ENCODE measurements around the gene MAP7D1.

MAP7D1 gene

GRCh38 chr1:36168514-36168913 is 12.6 kb downstream of the MAP7D1 start:
- DNase-seq (ENCODE audit: insufficient read length, low spot score): no peak
- TF ChIP-seq, protein P1, sequence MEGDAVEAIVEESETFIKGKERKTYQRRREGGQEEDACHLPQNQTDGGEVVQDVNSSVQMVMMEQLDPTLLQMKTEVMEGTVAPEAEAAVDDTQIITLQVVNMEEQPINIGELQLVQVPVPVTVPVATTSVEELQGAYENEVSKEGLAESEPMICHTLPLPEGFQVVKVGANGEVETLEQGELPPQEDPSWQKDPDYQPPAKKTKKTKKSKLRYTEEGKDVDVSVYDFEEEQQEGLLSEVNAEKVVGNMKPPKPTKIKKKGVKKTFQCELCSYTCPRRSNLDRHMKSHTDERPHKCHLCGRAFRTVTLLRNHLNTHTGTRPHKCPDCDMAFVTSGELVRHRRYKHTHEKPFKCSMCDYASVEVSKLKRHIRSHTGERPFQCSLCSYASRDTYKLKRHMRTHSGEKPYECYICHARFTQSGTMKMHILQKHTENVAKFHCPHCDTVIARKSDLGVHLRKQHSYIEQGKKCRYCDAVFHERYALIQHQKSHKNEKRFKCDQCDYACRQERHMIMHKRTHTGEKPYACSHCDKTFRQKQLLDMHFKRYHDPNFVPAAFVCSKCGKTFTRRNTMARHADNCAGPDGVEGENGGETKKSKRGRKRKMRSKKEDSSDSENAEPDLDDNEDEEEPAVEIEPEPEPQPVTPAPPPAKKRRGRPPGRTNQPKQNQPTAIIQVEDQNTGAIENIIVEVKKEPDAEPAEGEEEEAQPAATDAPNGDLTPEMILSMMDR (IDR thresholded peaks at IDR 0.05; ENCODE audit: insufficient read depth, missing control alignments): no peak
- no peak for FAIRE-seq

DNA sequence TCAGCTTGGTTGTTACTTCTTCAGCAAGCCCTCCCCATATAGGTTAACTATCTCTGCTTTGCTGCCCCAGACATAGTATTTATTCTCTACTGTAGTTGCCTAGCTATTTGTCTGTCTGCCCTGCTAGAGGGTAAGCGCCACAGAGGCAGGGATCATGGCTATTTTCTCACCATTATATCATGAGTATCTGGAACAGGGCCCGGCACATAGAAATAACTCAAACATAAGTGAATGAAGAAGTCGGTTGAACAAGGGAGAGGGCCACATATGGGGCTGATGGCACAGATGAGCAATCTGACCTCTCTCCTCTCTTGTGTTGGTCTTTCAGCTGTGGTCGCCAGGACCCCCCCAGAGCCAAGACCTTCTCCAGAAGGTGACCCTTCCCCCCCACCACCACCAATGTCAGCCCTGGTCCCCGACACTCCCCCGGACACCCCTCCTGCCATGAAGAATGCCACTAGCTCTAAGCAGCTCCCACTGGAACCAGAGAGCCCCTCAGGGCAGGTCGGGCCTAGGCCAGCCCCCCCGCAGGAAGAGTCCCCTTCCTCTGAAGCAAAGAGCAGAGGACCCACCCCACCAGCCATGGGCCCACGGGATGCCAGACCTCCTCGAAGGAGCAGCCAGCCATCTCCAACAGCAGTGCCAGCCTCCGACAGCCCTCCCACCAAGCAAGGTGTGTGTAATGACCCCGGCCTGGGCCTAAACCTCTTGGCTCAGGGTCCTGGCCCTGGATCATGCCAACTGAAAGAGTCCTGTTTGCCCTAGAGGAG is 14.9 kb downstream of the MAP7D1 start:
- TF ChIP-seq, protein P1 (IDR thresholded peaks at IDR 0.05; ENCODE audit: insufficient read depth, missing control alignments): no peak
- DNase-seq (ENCODE audit: insufficient read length, low spot score) (no peak), FAIRE-seq (no peak)

GRCh38 chr1:36172017-36172747 is 16.2 kb downstream of the MAP7D1 start:
- FAIRE-seq (no peak), DNase-seq (ENCODE audit: insufficient read length, low spot score) (no peak)
- TF ChIP-seq, protein P1 (IDR thresholded peaks at IDR 0.05; ENCODE audit: insufficient read depth, missing control alignments): no peak

DNA sequence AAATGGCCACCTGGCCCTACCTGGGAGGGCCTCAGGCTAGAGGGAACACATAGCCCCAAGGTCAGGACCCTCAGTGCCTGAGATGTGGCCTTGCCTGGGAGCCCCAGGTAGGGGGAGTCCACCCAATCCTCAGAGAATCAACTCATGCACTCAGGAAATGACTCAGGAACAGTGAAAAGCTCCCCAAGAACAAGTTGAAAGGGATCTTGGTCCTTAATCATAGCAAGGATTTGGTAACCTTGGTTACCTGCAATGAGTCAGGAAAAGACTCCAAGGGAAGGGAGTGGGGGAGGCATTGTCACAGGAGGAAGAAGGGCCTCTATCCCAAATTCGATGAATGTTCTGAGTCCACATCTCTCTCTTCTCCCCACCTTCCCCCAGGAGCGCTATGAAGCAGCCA is 17.0 kb downstream of the MAP7D1 start:
- DNase-seq (ENCODE audit: insufficient read length, low spot score) (no peak), FAIRE-seq (no peak)
- TF ChIP-seq, protein P1 (IDR thresholded peaks at IDR 0.05; ENCODE audit: insufficient read depth, missing control alignments): no peak

- TF ChIP-seq, protein P1 (IDR thresholded peaks at IDR 0.05; ENCODE audit: insufficient read depth, missing control alignments): no peak
- FAIRE-seq (no peak), DNase-seq (ENCODE audit: insufficient read length, low spot score) (no peak)
Observed at GRCh38 chr1:36174713-36175112, 18.8 kb downstream of the MAP7D1 start.

DNA sequence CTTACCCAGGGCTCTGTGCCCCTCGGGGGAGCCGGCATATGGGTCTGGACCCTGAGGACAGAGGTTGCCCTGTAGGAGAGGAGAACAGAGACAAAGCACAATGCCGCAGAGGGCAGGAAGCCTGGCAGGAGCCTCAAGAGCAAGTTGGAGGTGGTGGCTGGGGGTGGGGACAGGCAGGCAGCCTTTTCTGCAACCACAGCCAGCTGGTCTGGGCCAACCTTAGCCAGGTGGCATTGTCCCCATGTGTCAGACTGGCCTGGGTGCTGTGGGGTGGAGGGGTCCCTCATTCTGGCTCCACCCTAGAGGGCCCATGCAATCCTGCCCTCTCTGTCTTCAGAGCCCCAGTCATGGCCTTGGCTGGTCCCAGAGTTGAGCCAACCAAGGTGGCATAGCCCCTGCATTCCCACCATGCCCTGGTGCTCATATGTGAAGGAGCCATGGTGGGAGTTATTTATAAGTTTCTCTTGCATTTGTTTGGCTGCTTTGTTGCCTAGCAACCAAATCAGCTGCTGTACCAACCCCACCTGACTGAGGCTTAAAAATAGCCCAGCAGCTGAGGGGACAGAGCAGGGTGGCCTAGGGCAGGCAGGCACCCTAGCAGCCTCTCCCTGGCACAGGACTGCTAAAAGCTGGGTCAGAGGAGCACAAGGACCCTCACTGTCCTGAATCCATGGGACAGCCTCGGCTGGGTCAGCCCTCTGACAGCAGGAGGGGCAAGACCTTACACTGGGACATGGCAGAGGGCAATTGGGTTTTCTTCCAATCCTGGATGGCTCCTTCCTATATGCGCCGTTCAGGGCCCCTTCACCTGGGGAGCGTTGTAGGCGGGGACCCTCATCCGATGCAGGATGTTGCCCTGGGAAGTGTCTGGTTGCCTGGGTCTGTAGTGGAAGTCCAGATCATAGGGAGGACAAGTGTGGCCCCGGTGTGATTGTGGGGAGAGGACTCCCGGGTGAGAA is 19.5 kb downstream of the MAP7D1 start:
- no peak for DNase-seq (ENCODE audit: insufficient read length, low spot score)
- no peak for FAIRE-seq
- TF ChIP-seq, protein P1 (IDR thresholded peaks at IDR 0.05; ENCODE audit: insufficient read depth, missing control alignments): no peak

All from D721Med (cell line).